Iris pigment epithelial cell (primary cell): ENCODE results near the gene ARHGAP44.
A peak's percentile ranks its signal among the peaks of the same experiment; 100 is the strongest.

Experiments used
- DNase-seq: peaks from one replicate; pipeline ENCODE4 v3.0.0-alpha.2; 2011; ENCODE audit warnings: low read depth

ARHGAP44 gene, protein sequence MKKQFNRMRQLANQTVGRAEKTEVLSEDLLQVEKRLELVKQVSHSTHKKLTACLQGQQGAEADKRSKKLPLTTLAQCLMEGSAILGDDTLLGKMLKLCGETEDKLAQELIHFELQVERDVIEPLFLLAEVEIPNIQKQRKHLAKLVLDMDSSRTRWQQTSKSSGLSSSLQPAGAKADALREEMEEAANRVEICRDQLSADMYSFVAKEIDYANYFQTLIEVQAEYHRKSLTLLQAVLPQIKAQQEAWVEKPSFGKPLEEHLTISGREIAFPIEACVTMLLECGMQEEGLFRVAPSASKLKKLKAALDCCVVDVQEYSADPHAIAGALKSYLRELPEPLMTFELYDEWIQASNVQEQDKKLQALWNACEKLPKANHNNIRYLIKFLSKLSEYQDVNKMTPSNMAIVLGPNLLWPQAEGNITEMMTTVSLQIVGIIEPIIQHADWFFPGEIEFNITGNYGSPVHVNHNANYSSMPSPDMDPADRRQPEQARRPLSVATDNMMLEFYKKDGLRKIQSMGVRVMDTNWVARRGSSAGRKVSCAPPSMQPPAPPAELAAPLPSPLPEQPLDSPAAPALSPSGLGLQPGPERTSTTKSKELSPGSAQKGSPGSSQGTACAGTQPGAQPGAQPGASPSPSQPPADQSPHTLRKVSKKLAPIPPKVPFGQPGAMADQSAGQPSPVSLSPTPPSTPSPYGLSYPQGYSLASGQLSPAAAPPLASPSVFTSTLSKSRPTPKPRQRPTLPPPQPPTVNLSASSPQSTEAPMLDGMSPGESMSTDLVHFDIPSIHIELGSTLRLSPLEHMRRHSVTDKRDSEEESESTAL

DNA sequence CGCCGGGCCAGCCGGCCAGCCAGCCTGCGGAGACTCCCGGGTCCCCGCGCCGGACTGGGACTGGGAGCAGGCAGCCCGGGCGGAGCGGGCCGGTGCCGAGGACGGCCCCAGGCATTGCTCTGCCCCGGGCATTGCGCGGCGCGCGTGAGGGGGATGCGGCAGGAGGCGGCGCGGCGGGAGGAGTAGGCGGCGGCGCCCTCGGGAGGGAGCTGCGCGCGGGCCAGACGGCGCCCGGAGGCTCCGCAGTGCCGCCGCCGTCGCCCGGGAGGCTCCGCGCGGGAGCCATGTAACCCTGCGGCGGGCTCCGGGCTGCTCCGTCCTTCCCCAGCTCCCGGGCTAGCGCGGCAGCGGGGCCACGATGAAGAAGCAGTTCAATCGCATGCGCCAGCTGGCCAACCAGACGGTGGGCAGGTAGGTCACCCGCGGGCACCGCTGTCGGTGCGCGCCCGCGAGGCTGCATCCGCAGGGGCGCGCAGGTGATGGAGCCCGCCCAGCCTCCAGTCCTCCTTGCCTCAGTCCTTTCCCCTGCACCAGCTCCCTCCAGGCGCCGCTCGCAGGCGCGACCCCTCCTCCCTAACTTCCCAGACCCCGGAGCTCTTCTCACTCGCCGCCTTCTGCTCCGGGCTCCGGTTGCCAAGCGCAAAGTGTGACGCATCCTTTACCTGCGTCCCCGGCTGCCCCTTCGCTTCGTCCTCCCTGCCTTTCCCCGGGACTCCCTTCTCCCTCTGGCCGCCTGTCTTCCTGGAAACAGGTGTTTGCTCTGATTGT is at the start of gene ARHGAP44:
Gene ARHGAP44, plus strand, starts transcription at position 18 of the 768 bp plus-strand sequence. Its CDS starts 341 bp downstream, at position 359.
- peak; percentile 69 for DNase-seq

DNA sequence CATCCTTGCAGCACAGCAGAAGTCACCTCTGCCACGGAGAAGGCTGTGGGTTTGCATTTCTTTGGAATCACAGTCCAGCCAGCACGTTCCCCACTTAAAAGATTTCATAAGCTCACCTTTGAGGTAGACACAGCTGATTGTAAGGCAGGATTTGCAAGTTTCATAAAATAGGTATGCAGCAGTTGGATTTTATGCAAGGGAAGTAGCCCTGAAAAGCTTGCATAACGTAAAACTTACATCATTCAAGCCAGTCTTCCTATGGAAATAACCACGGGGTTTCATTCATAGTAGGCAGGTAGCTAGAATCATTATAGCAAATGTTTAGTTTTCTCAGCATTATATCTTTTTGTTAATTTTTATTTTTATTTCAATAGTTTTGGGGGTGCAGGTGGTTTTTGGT is 49.8 kb upstream of the ARHGAP44 start:
- no peak for DNase-seq

DNA sequence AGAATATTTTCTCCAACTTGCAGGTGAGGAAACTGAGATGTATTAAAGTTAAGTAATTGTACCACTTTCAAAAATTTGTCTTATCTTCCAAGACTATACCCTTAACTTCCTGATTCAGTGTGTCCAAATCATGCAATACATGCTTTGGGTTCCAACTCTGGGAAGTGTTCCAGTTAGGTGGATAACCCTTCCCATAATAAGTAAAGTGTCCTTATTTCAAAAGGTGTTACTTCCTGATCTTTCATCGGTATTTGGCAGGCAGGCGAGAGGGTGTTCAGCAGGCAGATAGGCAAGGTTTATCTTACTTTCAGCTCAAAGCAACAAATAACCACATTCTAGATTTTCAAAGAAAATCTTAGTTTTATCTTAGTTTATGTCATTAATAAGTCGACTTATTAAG is 46.3 kb upstream of the ARHGAP44 start:
- no peak for DNase-seq

DNA sequence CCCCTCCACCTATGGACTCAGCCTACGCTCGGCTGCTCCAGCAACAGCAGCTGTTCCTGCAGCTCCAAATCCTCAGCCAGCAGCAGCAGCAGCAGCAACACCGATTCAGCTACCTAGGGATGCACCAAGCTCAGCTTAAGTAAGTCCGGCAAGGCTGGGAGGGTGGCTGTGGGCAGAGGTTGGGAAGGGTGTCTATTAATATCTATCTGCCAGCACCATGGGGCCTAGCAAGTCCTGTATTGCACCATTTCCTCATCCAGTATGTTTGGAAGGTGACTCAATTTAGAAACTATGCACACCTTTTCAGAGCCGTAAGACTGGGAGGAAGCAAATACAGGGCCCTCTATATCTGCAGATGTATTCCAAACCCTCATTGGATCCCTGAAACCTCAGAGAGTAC is 45.0 kb upstream of the ARHGAP44 start:
- peak; percentile 40 for DNase-seq

DNA sequence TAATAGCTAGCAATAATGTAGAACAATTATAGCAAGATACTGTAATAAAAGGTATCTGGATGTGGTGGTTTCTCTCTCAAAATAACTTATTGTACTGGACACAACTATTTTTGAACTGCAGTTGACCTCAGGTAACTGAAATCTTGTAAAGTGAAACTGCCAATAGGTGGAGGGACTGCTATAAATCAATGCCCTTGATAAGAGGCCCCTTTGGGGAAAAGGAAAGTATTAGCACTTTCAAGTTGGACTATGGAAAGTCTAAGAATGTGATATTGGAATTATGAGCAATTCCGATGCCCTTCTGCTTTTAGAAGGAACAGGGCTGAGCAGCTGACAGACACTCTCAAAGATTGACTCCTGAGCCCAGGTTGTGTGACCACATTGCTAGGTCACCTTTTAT is 44.5 kb upstream of the ARHGAP44 start:
- no peak for DNase-seq

DNA sequence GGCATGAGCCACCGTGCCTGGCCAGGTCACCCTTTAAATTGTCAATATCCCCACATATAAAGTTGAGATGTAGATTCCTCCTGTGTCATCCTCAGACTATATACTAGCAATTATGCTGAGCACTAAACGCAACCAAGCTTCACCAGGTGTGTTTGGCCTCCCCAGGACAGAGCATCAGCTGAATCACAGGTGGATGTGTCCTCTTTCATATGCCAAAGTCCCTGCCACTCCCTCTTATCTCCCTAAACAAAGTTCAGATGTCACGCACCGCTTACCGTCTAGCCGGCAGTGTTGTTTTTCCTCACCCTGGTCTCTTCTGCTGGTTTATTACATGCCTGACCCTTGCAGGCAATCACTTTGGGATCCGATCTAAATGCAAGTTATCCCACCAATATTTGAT is 43.8 kb upstream of the ARHGAP44 start:
- DNase-seq, result no peak

DNA sequence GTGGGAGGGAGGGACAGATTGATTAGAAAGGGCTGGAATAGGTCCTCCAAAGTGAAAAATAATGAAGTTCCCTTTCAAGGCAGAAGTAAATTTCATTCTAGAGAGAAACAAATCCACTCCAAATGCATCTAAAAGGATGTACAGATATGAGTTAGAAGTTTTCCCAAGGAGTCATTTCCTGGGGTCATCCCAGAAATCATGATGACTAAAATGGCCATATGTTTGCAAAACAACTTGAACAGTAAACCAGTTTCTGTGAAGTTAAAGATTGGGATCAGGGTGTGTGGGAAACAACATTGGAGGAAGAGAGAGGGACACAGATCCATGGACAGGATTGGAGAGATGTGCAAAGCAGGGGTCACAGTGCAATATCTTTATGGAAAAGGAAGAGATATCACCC is 32.5 kb upstream of the ARHGAP44 start:
- no peak for DNase-seq

DNA sequence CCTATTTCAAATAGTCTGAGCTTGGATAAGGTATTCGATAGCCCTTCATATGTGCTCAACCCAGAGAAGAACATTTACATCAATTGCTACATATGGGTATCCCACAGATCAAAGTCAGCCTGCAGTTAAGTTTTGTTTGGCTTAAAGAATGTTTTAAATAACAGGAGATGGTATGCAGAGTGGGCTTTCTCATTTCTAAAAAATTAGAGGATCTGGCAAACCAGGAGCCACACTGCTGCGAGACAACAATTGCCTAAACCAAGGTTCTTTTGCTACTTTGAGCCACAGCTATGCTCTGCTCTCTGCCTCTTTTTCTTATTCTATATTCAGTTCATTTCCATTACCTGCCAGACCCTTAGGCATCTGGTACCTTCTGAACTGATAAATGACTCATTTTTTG is 30.2 kb upstream of the ARHGAP44 start:
- DNase-seq, result no peak

DNA sequence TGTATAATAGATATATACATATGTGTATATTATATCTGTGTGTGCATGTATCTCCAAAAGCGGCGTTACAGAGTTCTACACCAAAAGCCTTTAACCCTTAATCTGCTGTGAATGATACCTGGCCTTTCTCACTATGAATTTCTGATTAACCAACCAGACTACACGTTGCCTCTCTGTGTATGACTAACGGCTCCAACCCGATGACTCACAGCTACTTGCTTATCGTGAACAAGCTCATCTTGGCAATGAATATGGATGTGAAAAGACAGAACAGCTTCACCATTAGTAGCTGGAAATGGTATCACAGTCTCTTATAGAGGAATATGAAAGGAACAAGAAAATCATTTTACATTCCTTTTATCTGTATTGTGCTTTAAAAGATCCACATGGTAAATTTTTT is 23.8 kb upstream of the ARHGAP44 start:
- peak; percentile 91 for DNase-seq

DNA sequence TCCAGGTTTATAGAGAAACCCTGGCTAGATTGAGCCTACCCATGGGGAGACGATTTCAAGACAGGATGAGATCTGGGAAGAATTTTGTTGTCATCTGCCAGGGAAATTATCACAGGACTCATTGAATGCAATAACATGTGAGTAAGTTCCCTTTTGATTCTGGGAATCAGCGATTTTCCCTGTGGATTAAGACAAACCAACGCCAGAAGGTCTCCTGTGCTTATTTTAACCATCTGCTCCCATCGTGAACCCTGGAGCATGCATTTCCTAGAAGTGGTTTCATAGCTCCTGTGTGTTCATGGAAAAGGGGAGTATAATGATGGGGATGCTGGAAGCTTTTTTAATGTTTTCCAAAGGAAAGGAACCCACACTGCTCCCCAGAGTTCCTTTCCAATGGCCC is 21.0 kb upstream of the ARHGAP44 start:
- DNase-seq, result no peak

DNA sequence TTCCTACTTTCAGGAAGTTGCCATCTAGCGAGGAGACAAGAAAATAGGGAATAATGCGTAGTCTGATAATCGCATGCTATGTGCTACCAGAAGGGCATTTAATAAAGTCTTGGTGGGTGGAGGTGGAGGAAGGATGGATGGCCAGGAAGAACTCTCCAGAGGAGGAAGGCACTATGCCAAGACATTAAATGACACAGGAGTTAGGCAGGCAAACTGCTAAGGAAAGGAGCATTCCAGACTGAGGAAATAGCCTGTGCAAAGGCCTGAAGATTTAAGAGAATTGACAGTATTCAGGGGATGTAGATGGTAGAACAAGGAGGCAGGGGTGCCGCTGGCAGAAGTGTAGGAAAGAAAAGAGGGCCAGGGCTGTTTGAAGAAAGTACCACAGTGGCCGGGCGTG is 19.3 kb upstream of the ARHGAP44 start:
- no peak for DNase-seq

DNA sequence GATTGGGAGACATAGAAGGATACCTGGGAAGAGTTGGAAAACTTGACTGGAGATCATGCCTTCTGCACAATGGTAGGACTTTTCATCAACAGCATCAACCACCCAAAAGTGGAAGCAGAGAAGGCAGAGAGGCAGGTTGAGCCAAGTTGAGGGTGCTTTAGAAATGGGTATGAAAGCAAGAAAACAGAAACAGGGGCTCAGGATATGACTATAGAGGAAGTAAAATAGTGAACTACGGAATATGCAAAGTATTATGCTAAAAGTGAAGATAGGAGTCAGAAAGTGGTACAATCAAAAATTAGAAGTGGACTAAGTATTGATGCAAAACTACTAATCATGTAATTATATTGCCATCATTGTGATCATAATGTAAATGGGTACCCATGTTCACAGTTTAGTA is 16.1 kb upstream of the ARHGAP44 start:
- DNase-seq, result no peak

DNA sequence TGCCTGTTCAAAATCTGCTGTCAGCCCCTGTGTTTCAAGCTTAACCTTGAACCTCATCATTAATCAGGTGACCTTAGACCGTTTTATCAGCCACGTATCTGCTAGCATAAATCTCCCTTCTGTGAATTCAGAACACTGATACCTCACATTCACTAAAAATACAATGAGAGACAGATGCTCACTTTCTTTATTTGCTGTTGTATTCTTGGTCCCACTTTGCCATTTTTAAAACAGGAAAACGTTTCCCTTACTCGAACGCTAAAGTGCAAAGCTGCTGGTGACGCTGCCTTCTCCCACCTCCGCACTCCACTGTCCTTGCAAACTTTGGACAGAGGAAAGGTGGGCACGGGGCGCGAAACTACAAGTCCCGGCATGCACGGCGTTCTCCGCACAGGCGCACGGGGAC is 220 bp upstream of the ARHGAP44 start:
- no peak for DNase-seq

DNA sequence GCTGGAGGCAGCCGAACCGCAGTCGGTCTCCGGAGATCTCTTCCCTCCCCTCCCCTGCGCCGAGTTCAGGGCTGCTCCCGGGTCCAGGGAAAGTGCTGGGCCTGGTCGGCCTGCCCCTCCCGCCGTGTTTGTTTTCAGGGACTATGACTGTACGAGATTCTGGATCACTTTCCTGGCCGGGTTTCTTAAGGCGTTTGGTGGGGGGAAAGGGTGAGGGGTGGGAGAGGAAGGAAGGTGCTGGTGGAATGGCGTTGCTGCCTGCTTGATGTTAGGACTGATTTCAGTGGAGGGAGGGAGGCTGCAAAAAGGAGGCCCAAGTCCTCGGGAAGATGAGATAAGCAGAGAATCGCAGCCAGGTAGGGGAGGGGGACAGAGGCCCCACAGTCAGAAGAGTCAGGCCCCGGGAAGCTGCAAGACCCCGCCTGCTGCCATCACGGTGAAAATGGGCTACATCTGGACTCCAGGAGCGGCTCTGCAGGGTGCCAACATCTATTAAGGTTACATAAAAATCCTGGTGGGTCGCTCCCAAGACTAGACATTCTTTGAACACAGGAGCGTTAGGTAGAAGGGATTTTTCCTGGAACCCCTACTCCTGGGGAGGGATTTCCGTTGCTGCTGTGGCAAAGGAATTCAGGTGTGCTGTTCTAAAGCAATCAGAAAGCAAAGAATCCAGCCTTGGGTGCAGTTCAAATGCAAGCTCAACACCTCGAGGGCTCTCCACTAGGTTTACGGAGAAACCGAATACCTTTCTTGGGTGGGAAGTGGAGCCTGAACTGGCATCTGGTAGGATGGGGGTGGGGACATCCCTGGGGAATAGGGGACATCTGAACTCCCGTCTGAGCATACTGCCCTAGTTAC is 1.2 kb downstream of the ARHGAP44 start:
- no peak for DNase-seq

DNA sequence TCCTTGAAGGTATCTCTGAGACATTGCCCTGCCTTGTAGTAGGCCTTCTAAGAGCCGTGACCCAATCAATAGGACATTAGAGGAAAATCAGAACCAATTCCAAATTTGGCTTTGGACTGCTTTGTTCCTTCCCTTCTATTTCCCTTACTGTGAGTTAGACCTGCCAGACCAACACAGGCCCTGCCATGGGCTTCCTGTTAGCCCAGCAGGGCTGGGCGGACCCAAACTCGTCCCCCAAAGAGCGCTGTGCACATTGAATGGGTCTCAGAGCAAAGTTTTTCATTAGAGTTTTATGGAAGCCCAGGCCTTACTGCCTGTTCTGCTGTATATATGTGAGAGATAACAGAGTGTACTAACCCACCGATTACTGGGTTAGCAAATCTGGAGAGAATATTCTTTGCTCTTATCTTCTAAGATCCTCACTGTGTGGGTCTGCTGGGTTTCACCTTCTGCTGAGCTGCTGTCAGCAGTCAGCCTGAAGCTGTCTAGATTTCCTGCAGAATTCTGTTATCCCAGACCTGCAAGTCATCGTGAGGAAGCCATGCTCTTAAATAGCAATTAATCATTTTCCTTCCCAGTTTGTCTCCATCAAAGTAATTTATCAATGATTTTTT is 5.7 kb downstream of the ARHGAP44 start:
- no peak for DNase-seq

DNA sequence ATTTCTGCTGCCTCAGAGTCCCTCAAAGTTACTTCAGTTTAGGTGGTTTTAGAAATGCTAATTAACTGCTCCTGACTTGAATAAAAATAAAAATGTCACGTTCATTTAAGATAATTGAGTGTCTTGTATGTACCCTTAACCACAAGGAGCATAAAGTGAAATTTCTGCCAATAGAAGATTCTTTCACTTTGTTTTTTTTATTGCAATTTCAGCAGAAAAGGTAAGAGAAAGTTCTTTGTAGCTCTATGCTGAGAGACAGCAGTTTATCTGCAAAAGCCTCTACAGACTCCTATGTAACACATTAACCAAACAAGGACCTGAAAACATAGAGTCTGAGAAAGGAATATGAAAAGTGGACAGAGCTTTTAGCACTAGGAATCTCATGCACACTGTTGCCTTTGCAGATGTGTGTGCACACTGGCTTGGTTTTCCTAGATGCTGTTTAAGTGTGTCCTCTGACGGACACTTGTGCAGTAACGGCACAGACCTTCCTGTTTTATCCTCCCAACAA is 11.6 kb downstream of the ARHGAP44 start:
- no peak for DNase-seq

DNA sequence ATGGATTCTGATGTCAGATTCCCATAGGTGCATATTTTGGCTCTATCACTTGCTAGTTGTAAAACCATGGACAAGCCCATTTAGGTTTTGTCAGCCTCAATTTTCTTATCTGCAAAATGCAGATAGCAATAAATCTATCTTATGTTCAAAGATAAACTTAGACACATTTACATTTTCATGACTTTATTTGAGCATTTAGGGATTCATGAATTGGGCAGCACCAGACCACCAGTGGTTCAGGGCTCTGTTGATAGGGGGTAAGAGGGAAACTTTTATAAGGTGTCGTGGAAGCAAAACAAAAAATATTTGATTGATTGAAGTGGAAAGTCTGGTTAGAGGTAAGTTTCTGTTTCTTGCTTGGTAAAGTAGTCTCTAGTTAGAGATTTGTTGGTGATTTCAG is 17.3 kb downstream of the ARHGAP44 start:
- no peak for DNase-seq

DNA sequence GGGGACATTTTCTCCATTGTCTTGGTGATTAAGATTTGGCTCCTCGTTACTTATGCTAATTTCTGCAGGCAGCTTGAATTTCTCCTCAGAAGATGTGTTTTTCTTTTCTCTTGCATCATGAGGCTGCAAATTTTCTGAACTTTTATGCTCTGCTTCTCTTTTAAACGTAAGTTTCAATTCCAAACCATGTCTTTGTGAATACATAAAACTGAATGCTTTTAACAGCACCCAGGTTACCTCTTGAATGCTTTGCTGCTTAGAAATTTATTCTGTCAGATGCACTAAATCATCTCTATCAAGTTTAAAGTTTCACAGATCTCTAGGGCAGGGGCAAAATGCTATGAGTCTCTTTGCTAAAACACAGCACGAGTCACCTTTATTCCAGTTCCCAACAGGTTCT is 19.4 kb downstream of the ARHGAP44 start:
- no peak for DNase-seq

DNA sequence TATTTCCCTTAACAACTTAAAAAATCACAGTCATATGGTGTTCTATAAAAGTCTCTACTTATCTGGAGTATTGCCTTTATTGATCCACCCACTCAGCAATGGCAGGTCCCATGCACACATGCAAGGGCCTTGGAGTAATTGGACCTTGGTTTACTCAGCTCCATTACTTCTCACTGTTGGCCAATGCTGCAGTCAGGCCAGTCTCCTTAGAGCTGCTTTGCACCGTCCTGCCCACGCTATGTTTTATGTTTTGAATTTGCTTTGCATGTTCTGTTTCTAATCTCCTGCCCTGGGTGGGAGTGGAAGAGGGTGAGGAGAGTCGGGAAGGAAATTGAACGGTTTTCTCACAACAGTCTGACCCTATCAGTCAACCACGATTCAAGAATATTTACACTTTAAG is 23.6 kb downstream of the ARHGAP44 start:
- no peak for DNase-seq

DNA sequence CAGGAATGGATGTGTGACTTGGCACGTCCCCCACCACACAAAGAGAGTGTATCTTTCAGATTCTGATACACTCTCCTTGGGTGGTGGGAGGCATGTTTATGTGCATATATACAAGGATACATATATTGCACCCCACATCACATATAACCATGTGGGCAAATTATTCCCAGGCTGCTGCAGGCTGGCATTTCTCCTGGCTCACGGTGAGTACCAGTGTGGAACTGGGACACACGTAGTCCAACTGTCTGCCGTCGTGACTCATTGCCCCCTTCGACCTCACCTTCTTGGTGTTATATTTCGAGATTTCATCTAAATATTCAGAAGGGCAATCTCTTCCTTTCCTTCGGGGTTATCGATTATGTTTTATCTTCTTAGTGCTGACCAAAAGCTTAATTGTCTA is 24.4 kb downstream of the ARHGAP44 start:
- no peak for DNase-seq

DNA sequence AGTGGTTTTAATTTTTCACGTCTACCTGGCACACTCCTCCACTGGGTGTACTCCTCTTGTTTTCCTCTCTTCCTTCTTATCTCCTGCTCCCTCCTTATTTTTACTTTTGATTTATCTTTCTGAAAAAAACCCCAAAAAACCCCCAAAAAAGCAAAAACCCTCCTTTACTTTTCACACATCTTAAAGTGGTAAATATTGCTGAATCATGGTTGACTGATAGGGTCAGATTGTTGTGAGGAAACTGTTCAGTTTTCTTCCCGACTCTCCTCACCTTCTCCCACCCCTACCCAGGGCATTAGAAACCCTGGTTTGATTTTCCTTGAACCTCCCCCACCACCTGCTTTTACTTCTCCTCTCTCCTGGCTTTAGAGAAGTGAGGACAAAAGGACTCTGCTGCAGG is 25.4 kb downstream of the ARHGAP44 start:
- DNase-seq, result no peak
